NCI-H82 treated with DMSO at 0.1 percent for 48 hours (cell line): ENCODE results near the gene OGFRL1.
"Not testable (repeated sequence)": the region's sequence is repeated elsewhere in the genome, so short reads cannot be mapped to it uniquely, and the experiment has no call there.

ENCODE experiments used
- DNase-seq: peaks from one replicate; lab custom pipeline; 2025; ENCODE audit not compliant: unreplicated experiment; lab: John Stamatoyannopoulos, UW

The OGFRL1 gene

GRCh38 chr6:71288228-71289038, at the start of gene OGFRL1:
Gene OGFRL1, plus strand, starts transcription at chr6:71288811. Its CDS starts 126 bp downstream, at chr6:71288937.
- DNase-seq = peak; percentile 40

- DNase-seq = no peak
These were observed 48.9 kb upstream of the OGFRL1 start for GRCh38 chr6:71239694-71240093.

DNA sequence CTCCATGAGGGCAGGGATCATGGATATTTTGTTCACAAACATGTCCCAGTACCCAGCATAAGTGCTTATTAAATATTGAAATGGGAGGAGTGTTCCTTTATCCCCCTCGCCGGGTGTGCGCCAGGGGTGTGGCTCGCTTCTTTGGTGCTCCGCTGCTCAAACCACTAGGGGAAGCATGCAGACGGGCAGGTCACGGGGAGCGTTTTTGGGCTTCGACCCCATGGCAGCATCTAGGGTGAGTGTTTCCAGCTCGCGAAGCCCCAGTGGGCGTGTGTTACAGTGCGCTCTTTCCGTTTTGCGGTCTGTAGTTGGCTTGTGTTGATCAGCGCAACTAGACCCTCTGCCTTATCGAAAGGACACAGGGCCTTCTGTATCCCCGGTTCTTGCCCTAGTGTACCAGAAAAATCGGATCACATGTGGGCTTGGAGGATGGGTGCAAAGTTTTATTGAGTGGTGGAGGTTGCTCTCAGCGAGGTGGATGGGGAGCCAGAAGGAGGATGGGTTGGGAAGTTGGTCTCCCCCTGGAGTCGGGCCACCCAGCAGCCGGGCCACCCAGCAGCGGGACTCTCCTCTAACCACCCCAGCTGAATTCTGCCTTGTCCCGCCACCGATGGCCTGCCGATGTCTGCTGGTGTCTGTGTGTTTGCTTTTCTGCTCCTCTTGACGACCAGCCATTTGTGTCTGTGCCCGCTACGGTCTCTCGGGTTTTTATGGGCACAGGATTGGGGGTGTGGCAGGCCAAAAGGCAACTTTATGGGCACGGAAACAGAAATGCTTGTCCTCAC, 43.2 kb upstream of the OGFRL1 start:
- no peak for DNase-seq

DNA sequence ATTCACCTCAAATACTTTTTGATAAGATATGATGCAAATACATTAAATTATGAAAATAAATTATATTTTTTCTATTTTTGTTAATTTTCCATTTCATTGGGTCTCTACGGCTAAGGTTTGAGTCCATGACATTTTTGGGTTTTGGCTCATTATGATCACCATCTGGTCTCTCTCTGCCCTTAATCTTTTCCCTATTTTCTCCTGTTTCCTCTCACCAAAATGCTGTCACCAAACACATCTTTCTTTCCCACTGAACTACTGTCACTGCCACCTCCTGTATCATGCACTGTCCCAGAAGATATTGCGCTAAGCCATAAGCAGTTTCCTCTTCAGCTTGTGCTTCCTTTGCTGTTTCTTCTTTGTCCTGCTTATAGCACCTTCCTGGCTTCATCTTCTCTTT, 42.0 kb upstream of the OGFRL1 start:
- DNase-seq = no peak

- no peak for DNase-seq
These were observed 40.3 kb upstream of the OGFRL1 start for GRCh38 chr6:71248306-71248765.

- no peak for DNase-seq
These were observed 39.6 kb upstream of the OGFRL1 start for GRCh38 chr6:71248878-71249544.

- no peak for DNase-seq
These were observed 38.5 kb upstream of the OGFRL1 start for GRCh38 chr6:71250099-71250602.

DNA sequence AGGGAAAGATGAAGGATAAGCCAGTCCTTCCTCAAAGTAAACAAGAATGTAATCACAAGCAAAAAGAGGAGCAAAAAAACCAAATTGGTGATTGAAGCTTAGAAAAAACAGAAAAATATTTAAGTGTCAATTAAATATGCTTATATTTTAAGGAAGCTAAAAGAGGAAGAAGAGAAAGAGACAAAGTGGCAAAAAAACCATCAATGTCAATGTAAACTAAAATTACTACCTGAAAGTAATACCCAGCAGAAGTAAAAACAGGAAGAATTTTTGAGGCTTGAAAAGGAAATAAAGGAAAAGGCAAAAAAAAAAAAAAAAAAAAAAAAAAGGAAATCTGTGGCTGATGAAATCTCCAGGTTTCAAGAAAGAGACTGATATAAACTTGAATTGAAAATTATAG, 36.2 kb upstream of the OGFRL1 start:
- DNase-seq = no peak

DNA sequence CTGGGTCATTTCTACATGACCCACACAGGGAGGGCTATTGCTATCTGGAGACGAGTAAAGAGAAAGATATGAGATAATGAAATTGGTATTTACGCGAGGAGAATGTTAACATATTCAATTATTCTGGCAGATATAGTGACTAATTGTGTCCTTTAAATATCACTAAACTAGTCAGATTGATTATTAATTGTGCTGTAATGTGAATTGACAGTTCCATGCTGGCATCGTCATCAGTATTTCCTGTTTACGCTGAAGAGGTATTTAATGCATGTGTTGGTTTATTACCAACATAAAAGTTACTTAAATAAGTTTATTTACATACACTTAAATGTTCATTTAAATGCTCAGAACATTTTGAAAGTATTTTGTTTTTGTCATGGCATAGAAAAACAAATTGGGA, 35.7 kb upstream of the OGFRL1 start:
- no peak for DNase-seq

DNA sequence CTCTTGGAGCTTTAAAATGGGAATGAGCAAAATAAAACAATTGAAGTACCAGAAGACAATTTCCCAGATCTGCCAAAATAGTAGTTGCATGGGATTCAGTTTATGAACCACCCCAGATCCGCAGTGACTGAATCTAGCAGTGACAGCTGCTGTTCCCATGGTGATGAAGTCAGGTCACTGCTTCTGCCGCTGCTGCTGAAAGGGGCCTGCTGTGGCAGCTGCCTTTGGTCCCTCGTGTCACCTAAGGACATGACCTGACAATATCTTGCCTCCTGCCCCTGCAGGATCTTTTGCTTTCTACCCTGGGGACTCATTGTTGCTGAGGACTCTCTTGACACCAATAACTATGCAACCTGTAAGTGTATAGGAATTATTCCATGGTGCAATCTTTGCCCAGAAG, 34.3 kb upstream of the OGFRL1 start:
- DNase-seq = peak; percentile 21

DNA sequence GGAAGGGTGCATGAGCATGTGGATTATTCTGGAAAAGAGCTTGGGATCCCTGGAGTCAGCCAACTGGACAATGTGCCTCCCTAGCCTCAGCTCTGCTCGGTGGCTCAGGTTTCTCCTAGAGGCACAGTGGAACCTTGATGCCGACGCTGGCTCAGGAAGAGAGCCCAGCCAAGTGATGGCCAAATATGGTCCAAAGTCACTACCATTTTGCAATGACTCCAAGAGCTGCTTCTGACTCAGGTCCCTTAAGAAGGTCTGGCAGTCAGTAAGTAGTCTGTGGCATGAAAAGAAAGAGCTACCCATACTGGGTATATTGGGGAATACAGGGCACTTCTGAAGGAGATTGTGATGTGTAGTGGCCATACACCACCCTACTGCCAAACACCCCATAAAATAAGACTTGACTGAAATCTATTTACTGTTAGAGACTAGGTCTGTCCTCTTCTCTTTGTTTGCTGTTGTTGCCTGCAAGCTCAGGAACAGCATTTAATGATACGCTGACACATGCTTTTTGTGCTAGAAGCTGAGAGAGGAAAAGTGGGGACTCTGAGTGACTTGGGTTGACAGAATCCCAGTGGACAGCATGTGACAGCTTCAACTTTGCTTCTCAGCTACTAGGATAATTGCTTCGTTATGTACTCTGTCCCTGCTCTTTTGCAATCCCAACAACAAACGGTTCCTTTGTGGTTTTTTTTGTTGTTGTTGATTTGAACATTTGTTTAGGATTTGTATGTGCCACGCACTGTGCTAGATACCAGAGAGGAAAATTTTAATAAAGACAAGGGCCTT, 30.3 kb upstream of the OGFRL1 start:
- no peak for DNase-seq

DNA sequence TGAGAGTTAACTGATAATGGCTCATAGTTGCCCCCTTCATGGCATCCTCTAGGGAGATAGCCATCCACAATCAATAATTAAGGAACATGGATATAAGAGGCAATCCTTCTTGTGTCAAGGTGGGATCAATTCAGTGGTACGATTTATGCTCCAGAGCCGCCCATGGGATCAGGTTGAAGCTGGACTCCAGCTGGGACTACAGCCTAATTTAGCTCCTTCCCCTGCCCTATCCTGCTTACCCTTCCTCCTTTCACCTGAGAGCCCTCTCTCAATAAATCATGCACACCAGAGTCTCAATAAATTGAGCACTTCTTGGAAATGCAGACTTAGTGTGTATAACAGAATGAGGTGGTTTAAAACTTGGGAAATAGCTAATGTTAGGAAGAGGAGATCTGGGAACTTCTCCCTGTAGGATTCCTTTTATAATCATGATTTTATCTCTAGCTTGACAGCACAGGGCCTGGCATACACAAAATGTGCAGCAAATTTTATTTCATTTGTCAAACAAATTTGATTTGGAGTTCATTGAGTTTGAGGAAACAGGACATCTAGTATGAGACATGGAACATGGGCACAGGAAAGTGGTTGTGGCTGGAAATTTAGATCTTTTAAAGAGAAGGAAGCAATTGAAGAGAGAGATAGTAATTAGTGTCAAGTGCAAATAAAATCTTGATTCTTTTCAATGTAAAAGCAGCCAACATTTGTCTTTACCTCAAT, 28.6 kb upstream of the OGFRL1 start:
- DNase-seq = no peak

DNA sequence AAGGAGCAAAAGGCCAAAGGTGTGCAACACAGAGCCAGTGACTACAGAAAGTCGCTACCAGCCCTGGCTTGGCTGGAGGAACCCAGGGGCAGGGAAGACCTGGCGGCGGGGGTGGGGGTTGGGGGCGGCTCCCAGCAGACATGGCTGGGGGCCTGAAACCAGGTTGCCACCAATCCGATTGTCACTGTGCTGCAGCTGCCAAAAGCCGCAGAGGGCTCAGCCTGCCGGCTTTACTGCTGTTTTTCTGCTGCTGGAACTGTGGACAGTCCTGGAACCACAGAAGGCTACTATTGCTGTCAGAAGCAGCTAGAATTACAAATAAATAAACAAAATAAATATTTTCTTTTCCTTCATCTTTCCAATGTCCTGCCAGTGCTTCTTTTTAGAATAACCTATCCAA, 25.7 kb upstream of the OGFRL1 start:
- DNase-seq = no peak

DNA sequence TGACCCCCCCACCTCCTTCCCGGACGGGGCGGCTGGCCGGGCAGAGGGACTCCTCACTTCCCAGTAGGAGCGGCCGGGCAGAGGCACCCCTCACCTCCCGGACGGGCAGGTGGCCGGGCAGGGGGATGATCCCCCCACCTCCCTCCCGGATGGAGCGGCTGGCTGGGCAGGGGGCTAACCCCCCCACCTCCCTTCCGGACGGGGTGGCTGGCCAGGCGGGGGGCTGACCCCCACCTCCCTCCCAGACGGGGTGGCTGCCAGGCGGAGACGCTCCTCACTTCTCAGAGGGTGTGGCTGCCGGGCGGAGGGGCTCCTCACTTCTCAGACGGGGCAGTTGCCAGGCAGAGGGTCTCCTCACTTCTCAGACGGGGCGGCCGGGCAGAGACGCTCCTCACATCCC, 22.2 kb upstream of the OGFRL1 start:
- not testable (repeated sequence) for DNase-seq

DNA sequence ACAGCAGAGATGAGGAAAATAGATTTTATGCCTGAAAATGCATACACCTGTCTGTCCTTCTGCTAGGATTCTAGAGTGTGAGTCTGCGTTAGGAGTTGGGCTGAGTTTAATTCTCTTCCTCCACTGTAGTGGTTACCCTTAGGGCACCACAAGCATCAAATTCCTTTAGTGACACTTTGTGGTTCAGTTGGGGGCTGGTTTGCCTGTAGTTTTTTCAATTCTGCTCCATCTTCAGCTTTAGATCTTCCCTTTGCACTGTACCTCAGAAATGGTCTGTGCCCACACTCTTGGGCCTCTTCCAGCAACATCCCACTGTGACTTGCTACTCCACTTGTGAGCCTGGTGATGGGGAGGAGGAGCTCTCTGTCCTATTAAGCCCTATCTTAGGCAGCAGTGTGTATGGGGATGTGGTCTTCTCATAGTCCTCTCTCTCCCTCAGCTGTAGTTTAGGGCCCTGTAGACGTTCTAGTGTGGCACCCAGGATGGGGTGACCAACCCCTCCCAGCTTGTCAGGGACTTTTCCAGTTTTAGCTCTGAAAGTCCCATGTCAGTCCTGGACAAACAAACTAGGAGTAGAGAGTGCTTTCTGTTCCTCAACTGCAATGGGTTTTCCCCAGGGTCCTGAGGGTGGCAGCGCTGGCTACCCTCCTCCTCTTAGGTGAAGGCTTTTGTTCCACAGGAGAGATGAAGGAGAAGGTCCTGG, 19.7 kb upstream of the OGFRL1 start:
- no peak for DNase-seq

DNA sequence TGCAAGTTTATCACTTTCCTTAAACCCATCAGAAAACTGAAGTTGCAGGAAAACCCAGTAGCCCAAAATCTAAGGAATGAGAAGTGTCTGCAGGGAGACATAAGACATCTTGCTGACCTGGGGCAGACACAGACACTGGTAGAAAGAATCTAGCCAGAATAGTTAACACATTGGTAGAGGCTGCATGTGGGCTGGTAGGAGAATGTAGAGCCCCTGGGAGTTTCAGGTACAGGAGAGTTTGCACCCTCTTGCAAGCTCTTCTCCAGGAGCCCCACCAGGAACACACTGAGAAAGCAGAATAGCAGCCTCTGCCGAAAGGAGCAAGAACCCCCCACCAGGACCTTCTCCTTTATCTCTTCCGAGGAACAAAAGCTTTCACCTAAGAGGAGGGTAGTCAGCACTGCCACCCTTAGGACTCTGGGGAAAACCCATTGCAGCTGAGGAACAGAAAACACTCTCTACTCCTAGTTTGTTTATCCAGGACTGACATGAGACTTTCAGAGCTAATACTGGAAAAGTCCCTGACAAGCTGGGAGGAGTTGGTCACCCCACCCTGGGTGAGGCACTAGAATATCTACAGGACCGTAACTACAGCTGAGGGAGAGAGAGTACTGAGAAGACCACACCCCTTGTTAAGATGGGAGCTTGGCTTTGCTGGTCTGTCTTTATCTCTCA, 10.5 kb upstream of the OGFRL1 start:
- DNase-seq = no peak

DNA sequence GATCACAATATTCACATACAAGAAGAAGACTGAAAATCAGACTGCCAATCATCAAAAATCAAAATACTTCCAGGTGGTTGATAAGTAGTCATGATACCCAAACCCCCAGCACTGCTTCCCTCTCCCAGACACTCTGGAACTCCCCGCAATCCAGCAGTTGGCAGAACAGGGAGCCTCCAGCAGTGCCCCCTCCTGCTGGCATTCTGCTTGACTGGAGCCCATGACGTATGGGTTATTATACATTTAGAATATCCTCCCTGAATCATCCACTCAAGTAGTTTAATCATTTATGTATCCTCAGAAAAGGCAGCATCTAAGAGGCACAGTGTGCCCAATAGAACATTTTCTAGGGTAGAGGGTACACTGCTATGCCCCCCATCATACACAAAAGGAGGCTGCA, 9.3 kb upstream of the OGFRL1 start:
- no peak for DNase-seq

- no peak for DNase-seq
These were observed 8.9 kb upstream of the OGFRL1 start for GRCh38 chr6:71279740-71280139.

DNA sequence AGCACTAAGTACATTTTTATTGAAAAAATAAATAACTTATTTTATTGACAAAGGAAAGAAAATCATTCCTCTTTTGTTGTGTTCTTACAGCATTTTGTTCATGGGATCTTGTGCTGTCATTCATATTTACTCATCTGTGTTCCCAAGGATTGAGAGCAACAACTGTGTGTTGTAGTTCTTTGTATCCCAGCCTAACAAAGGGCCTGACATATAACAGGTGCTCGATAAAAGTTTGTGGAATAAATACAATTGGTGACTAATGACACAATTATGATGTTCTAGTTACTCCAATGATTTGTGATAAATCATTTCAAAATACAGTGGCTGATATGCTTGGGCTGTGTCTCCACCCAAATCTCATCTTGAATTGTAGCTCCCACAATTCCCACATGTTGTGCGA, 7.9 kb upstream of the OGFRL1 start:
- DNase-seq = no peak
